ENCODE measurements around the gene C10orf90. TPM values are rescaled to one million over a fixed set of nuclear protein-coding genes. Genes with fewer than 3 reads are reported as not detected.

Gene C10orf90
- total and polyA plus RNA-seq, 2 of the 8 experiments (the other 6 are each of a cell fraction or from before 2014, with no cell fraction given) = 0.21 TPM; not detected in 1

DNA sequence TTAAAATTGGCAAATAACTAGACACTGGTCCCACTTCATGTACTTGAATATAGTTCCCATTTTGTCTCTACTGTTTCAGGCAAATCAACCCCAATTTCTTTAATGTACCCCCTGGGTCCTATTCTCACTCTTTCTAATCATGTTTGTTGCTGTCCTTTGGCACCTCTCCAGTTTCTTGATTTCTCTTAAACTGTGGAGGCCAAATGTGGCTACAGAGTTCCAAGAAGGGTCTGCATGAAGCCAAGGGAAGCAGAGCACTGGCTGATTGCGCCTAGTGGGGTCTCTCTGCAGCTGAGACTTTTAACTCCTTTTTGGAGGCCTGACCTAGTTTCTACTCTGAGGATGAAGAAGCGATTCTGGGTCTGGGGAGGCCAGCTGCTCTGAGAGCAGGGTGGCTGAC lies 275.5 kb downstream of the C10orf90 start:
- Histone ChIP-seq H3K23ac (ENCODE audit: insufficient read length) (no peak overlapping the region), H3K4me1 (replicated peaks in 1 of 4; ENCODE audit: control insufficient read depth in 3 of 4, insufficient read depth in 4 of 4, low read length in 3 of 4) (peaks cover 0 to 7% (median 0%) of the 10 kb centered on the region in 4 experiments; a peak in 1 of 7 replicates), H4K91ac (replicated peaks; ENCODE audit: insufficient read length, low read length) (no peak overlapping the region), H3K14ac (ENCODE audit: insufficient read length) (no peak overlapping the region), H3K4me2 (ENCODE audit: insufficient read depth in 1 of 2, low read depth in 2 of 2, low read length in 2 of 2) (no peak overlapping the region), H3K79me2 (ENCODE audit: control insufficient read depth in 1 of 2, insufficient read depth in 2 of 2, low read length in 2 of 2) (no peaks in the 10 kb centered on the region), H3K4ac (replicated peaks; ENCODE audit: insufficient read length, low read depth, low read length) (no peak overlapping the region), H2BK5ac (ENCODE audit: low read depth, low read length) (no peak overlapping the region), H4K20me1 (replicated peaks in 1 of 2; ENCODE audit: control insufficient read depth in 1 of 2, insufficient read depth in 2 of 2, low read length in 2 of 2) (no peaks in the 10 kb centered on the region), H3K4me3 (ENCODE audit: extremely low read depth in 1 of 4, insufficient read depth in 2 of 4, low read depth in 3 of 4, low read length in 4 of 4) (no peak overlapping the region), H2BK20ac (ENCODE audit: low read length) (no peak overlapping the region), H2BK120ac (replicated peaks; ENCODE audit: low read depth, low read length) (no peak overlapping the region), H3K36me3 (ENCODE audit: control insufficient read depth in 2 of 4, insufficient read depth in 4 of 4, low read length in 3 of 4) (no peaks in the 10 kb centered on the region), H3K27me3 (replicated peaks in 1 of 4; ENCODE audit: control insufficient read depth in 3 of 4, extremely low read depth in 1 of 4, insufficient read depth in 3 of 4, low read length in 3 of 4) (peaks cover 0 to 3% (median 0%) of the 10 kb centered on the region in 4 experiments; a peak in 1 of 7 replicates), H2BK15ac (ENCODE audit: low read length) (no peak overlapping the region), H3K9ac (replicated peaks in 1 of 4; ENCODE audit: extremely low read depth in 1 of 4, low read depth in 3 of 4, low read length in 3 of 4) (no peak overlapping the region), H3K79me1 (ENCODE audit: low read depth, low read length) (no peaks in the 10 kb centered on the region), H3K23me2 (ENCODE audit: low read depth, low read length) (no peaks in the 10 kb centered on the region), H4K5ac (ENCODE audit: insufficient read length, low read depth, low read length) (no peak overlapping the region), H2BK12ac (ENCODE audit: low read depth, low read length) (no peak overlapping the region), H3K56ac (replicated peaks; ENCODE audit: insufficient read length, low read depth, low read length) (no peak overlapping the region), H2AFZ (ENCODE audit: low read length) (no peak overlapping the region), H3K18ac (ENCODE audit: extremely low read depth, low read length) (no peak overlapping the region), H3K9me3 (ENCODE audit: insufficient read depth in 2 of 2, low read depth in 1 of 2, low read length in 1 of 2) (no peaks in the 10 kb centered on the region; a peak in 1 of 4 replicates), H3K27ac (ENCODE audit: low read depth, low read length) (no peak overlapping the region), H2AK5ac (ENCODE audit: low read depth, low read length) (no peak overlapping the region), H4K8ac (ENCODE audit: extremely low read depth, insufficient read depth, low read length) (no peak overlapping the region)
- CTCF ChIA-PET (ENCODE audit: partially characterized antibody) = no interaction called here
- WGBS, 2 experiments (ENCODE audit: extremely low coverage in 1 of 2, insufficient coverage in 1 of 2, insufficient read length in 1 of 2, insufficient replicate concordance in 2 of 2, low coverage in 1 of 2, low lambda C conversion rate in 2 of 2, missing lambda C conversion rate in 1 of 2) = 93% methylated on average over 2 of the region's 2 CpGs; no CpG with 5 or more reads in 1 of the 2 experiments
- DNase-seq (ENCODE audit: low read depth in 1 of 2, low spot score in 2 of 2) = no peak
- no peak for FAIRE-seq
- POLR2A ChIA-PET (ENCODE audit: partially characterized antibody) = no interaction called here
- TF ChIP-seq PHF8 (conservative IDR thresholded peaks at IDR 0.05; ENCODE audit: low read depth, low read length) (no peak), KDM5A (IDR thresholded peaks at IDR 0.05; ENCODE audit: low read length) (no peak), CTBP2 (IDR thresholded peaks at IDR 0.05; ENCODE audit: borderline replicate concordance, insufficient read depth, insufficient read length, low read length) (no peak), BRCA1 (IDR thresholded peaks at IDR 0.05; ENCODE audit: low read depth, low read length) (no peak)

Data from H1 (cell line).